Stimulated activated CD4-positive, alpha-beta T cell treated with anti-CD3 and anti-CD28 coated beads, TNF-alpha, amount 100 ng/mL, for 4 hours (primary cell): ENCODE data around the gene CACNG3.
"Not testable (repeated sequence)": the region's sequence is repeated elsewhere in the genome, so short reads cannot be mapped to it uniquely, and the experiment has no call there.

Experiments used
- DNase-seq, 3 experiments: peaks; one replicate each; pipeline ENCODE4 v3.0.0-alpha.2; 2020; ENCODE audit warnings: low read depth in 3 of 3

Gene CACNG3

GRCh38 chr16:24255456-24256371 lies at the start of gene CACNG3:
Gene CACNG3, plus strand, starts transcription at chr16:24256335. Its CDS starts 420 bp downstream, at chr16:24256755.
- peak in 2 of 3 experiments; percentile 1 to 9 for DNase-seq

GRCh38 chr16:24206926-24207325 lies 49.2 kb upstream of the CACNG3 start:
- DNase-seq, result no peak

DNA sequence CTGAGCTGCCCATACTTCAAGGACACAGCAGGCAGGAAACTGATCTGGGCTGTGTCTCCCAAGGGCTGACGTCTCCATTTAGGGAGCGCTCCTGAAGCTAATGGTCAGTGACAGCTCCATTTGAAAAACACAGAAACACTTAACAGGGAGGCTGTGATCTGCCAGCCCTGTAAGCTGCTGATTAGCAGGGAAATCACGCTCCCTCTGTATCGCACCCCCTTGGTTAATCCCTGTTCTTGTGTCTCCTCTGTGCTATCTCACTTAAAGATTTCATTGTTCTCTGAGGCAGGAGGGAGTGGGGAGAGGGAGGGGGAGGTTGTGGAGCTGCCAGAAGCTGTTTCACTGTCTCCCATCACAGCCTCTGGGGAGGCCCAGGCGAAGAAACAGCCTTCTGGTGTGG lies 47.4 kb upstream of the CACNG3 start:
- DNase-seq, result no peak

- no peak for DNase-seq
These were observed 41.1 kb upstream of the CACNG3 start for GRCh38 chr16:24214992-24215391.

DNA sequence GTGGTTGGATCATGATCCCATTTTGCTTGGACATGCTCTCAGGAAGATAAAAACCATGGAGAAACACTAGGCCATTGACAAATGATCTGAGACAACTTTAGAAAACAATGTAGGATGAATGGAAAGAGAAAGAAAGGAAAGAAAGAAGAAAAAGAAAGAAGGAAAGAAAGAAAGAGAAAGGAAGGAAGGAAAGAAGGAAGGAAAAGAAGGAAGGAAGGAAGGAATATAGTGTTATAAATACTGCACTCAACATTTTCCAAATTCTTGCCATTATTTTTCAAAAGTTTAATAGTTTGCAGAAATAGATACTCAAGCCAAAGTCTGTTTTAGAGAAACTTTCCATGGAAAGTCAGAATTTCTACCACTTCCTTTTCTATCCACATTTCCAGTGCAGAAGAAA lies 39.2 kb upstream of the CACNG3 start:
- DNase-seq, result no peak

DNA sequence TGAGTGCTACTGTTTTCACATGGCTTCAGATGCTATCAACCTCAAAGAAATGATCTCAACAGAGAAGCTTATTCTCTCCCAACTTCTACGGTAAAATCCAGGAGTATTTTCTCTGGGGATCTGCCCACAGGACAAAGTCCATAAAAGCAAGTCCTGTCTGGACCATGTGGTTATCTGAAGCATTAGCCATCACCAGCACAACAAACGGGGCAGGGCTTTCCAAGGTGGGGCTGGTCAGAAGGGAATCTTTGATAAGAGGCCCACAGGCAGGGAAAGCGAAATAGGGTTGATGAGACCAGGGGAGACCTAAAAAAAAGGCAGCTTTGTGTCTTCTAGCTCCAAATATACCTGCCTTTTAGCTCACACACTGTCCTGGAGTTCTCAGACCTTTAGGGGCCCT lies 38.7 kb upstream of the CACNG3 start:
- no peak for DNase-seq

- DNase-seq, result no peak
These were observed 37.8 kb upstream of the CACNG3 start for GRCh38 chr16:24218299-24218698.

DNA sequence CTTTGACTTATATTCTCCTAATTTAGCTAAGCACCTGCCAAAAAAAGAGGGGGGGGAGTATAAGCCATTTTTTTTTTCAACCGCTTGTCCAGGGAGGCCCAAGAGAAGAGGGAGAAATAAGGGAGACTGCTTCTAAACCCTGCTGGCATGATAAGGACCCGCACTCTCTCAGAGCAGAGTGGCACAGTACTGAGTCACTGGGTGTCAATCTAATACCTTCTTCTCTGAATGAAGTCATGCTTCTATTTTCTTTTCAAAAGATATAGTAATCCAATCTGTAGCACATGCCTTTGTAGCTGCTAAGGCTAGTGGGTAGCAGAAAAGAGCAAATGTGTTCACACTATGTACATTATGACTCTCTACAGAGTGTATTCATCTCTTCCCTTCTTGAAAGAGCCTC lies 34.9 kb upstream of the CACNG3 start:
- DNase-seq, result no peak

DNA sequence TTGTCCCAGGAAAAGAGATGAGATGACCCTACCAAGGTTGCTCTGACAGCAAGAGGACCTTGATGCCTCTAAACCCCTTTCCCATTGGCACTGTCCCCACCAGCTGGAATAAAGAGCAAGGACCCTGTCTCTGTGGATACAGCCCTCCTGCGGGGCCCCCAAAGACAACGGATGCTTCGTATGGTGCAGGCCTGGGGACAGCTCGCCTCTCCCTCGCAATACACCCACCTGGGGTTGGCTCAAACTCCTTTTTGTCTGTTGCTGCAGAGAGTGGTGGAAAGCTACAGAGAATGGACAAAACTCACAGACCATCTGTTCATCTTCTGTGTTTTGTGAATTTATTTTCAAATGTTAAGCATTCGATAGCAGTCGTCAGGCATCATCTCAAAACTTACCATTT lies 27.6 kb upstream of the CACNG3 start:
- no peak for DNase-seq

DNA sequence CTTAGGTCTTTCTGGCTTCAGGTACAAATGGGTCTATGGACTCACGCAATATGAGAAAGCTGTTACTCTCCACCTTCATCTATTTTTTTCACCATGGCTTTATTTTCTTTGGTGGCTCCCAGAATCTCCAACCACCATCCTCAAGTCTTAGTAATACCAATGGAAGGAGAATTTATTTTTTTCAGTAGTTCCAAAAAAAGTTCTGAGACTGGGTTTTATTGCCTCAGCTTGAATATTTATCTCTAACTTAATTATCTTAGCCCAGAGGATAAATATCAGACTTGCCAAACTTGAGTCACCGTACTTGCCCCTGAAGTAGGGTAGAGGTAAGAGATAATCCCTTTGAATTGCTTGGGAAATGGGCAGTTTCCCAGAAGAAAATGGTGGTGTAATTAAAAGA lies 23.2 kb upstream of the CACNG3 start:
- DNase-seq, result no peak

DNA sequence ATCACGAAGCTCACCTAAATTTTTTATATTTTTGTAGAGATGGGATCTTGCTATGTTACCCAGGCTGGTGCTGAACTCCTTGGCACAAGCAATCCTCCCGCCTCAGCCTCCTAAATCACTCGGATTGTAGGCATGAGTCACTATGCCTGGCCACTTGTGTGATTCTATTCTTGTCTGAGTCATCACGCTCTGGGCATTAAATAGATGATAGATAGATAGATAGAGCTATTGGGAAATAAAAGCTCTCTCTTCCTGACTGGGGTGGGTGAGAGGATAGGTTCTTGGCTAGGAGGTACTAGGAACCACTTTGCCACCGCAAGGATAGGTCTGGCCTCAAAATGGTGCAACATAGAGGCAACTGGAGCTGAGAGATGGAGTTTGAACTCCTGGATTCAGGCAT lies 21.4 kb upstream of the CACNG3 start:
- DNase-seq, result no peak

GRCh38 chr16:24235806-24236205 lies 20.3 kb upstream of the CACNG3 start:
- no peak for DNase-seq

DNA sequence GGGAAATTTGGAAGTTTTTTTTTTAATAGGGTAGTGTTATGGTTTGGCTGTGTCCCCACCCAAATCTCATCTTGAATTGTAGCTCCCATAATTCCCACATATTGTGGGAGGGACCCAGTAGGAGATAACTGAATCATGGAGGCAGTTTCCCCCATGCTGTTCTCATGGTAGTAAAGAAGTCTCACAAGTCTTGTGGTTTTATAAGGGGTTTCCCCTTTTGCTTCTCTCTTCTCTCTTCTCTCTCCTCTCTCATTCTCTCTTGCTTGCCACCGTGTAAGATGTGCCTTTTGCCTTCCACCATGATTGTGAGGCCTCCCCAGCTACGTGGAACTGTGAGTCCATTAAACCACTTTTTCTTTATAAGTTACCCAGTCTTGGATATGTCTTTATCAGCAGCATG lies 17.3 kb upstream of the CACNG3 start:
- DNase-seq, result not testable (repeated sequence)

GRCh38 chr16:24246911-24247607 lies 9.1 kb upstream of the CACNG3 start:
- DNase-seq, result no peak

GRCh38 chr16:24253192-24253591 lies 2.9 kb upstream of the CACNG3 start:
- DNase-seq, result peak in 2 of 3 experiments; percentile 4

DNA sequence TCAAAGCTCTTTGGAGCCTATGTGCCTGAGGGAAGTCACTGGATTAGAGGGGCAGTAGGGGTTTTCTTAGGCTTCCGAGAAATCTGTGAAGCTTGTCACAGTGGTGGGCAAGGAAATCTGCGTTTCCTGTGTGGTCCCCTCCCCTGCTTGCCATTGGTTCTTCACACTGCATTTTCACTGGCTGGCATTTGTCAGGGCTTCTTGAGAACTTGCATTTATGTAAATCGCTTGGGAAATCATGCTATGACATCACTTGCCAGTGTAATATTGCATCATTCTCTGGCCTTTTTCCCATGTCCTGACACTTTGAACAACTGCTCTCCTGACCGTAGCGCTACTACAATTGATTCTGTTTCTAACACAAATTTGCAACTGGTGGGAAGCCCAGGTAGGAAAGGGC lies 1.8 kb downstream of the CACNG3 start:
- DNase-seq, result no peak

DNA sequence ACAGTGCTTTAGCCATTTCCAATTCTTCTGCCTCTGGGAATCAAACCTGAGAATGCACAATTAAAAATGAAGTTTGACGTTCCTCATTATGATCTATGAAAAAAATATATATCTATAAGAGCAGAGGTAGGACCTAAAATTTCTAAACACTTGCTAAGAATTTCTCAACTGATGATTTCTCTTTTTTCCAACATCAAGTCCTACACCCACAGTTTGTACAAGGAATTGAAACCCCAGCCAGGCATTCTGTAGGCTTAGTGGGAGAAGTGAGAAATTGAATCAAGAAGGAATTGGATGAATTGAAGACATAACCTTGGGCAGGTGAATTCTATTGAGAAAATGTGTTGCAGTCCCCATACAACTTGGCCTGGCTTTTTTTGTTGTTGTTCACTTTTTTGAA lies 2.7 kb downstream of the CACNG3 start:
- no peak for DNase-seq

GRCh38 chr16:24262816-24263215 lies 6.7 kb downstream of the CACNG3 start:
- DNase-seq, result no peak

GRCh38 chr16:24270721-24271442 lies 14.7 kb downstream of the CACNG3 start:
- no peak for DNase-seq

DNA sequence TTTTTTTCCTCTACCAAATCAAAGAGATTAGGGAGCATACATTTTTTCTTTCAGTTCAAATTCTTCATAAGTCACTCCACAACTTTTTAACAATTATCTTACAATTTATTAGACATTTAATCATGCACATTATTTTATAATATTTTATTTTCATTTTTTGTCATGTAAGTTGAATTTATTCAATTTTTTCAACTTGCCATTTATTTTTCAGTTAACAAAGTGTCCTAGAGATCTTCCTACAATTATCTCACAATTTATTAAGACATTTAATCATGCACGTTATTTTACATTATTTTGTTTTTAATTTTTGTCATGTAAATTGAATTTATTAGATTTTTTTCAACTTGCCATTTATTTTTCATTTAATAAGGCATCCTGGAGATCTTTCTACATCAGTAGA lies 16.2 kb downstream of the CACNG3 start:
- no peak for DNase-seq

DNA sequence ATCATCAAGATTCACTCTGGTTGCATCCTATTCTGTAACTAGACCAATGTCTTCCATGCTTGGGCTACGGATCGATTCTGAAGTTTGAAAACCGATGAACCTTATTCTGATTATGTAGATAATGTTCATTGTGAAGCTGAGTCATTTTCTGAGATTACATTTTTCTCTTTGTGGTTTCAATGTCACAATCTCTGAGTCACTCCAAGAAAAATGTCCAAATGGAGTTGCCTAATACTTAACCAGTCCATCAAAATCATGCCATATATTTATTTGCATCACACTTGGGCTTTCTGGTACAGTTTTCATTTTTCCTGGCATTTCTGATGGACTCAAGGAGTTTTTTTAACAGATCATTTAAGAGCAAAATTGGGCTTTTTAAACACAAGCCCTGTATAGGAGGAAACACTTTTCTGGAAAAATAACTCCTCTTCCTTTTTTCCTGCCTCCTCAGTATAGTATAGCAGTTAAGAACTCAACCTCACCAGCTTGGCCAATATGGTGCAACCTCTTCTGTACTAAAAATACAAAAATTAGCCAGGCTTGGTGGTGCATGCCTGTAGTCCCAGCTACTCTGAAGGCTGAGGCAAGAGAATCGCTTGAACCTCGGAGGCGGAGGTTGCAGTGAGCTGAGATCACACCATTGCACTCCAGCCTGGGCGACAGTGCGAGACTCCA lies 17.5 kb downstream of the CACNG3 start:
- no peak for DNase-seq

GRCh38 chr16:24275413-24275812 lies 19.3 kb downstream of the CACNG3 start:
- no peak for DNase-seq
